ENCODE data around the gene RFX4.

Gene RFX4

DNA sequence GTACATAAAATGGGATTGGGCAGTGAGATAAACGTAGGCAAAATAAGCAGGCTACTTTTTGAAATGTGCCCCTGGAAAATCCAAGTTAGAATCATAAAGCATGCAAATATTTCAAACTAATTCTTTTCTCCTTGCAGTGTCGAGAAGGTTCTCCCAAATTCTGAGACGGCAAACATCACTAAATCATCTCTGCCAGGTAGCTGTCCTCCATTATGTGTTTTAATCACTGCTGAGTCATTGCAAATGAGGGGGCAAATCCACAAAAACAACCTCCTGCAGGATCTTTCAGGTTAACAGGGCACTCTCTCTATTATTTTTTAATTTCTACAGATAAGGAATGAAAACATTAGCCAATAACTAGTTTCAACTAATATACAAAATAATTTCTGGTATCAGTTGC lies 128.5 kb downstream of the RFX4 start:
- TF ChIP-seq, protein P1, sequence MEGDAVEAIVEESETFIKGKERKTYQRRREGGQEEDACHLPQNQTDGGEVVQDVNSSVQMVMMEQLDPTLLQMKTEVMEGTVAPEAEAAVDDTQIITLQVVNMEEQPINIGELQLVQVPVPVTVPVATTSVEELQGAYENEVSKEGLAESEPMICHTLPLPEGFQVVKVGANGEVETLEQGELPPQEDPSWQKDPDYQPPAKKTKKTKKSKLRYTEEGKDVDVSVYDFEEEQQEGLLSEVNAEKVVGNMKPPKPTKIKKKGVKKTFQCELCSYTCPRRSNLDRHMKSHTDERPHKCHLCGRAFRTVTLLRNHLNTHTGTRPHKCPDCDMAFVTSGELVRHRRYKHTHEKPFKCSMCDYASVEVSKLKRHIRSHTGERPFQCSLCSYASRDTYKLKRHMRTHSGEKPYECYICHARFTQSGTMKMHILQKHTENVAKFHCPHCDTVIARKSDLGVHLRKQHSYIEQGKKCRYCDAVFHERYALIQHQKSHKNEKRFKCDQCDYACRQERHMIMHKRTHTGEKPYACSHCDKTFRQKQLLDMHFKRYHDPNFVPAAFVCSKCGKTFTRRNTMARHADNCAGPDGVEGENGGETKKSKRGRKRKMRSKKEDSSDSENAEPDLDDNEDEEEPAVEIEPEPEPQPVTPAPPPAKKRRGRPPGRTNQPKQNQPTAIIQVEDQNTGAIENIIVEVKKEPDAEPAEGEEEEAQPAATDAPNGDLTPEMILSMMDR (IDR thresholded peaks at IDR 0.05; ENCODE audit: low read depth, low read length) = no peak
- no peak for DNase-seq (ENCODE audit: low read depth in 2 of 2)
- H3K4me3 ChIP-seq (replicated peaks in 1 of 2; ENCODE audit: low read depth in 2 of 2, low read length in 2 of 2) = no peak overlapping the region

DNA sequence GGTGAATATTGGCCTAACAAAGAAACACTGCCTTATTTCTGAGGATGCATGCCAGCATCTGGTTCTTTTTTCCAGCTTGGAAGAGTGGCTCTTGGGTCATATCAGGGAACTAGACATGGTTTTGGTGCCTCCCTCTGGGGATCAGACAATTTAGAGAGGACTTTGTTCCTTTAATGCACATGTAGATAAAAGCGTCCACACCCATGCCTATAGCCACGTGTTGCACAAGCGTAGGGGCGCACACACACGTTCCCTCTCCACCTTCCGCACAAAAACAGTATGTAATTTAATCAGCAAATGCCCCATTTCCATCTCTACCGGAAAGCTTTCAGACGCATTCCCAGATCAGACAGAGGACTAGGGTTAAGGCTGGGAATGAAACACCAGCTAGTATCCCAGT lies 130.0 kb downstream of the RFX4 start:
- TF ChIP-seq, protein P1 (IDR thresholded peaks at IDR 0.05; ENCODE audit: low read depth, low read length) = no peak
- DNase-seq (ENCODE audit: low read depth in 2 of 2) = no peak
- no peak overlapping the region for H3K4me3 ChIP-seq (replicated peaks in 1 of 2; ENCODE audit: low read depth in 2 of 2, low read length in 2 of 2)

DNA sequence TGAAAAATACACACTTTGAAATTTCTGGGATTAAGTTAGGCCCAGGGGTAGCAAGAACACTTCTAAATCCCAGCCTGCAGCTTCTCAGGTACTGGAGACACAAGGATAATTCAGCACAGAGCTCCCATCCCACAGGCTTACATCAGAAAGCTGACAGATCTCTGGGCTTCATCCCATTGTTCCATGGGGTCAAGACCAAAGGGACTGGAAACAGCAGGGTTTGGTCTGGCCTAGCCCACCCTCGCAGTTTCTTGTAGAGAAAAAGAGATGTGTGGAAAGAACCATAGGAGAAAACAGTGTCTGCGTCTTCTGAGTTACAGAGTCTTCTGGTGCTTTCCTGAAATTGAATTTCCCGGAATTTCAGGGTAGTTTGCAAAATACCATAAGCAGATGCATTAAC lies 132.1 kb downstream of the RFX4 start:
- TF ChIP-seq, protein P1 (IDR thresholded peaks at IDR 0.05; ENCODE audit: low read depth, low read length) = no peak

DNA sequence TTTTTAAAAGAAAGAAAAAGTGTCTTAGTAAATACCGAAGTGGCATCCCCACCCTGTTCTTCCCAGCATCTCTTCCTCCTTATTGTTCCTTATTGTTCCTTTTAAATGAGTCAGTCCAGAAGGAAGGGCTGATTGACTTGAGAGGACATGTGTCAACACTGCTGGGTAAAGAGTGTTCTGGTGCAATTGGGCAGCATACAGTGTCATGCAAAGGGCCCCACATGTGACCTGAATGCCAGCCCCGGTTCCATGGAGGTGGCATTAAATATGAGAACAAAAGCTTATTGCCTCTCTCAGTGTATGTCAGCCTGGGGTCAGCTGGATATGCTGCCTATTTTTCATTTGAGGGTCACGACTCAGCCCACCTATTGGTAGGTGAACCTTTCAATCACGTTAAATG lies 132.8 kb downstream of the RFX4 start:
- H3K4me3 ChIP-seq (replicated peaks in 1 of 2; ENCODE audit: low read depth in 2 of 2, low read length in 2 of 2) = no peak overlapping the region
- TF ChIP-seq, protein P1 (IDR thresholded peaks at IDR 0.05; ENCODE audit: low read depth, low read length) = no peak
- no peak for DNase-seq (ENCODE audit: low read depth in 2 of 2)

More for the DNA sequence above, 132.1 kb downstream of the RFX4 start:
- H3K4me3 ChIP-seq (replicated peaks in 1 of 2; ENCODE audit: low read depth in 2 of 2, low read length in 2 of 2) = no peak overlapping the region
- no peak for DNase-seq (ENCODE audit: low read depth in 2 of 2)

DNA sequence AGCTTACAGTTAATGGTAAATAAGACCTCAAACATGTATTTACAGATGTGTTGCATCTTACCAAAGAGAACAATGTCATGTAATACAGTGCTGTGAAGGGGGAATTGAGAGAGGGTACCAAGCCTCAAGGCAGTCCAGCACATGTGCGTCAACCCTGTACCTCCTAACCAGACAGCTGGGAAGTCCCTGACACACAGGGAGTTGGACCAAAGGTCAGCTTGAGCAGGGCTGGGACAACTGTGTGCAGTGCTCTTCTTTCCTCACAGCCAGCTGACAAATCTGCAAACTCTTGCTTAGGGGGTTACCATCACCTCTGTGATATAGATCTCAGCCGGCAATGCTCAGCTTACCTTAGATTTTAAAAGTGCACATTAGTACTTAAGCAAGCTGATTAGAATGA lies 134.9 kb downstream of the RFX4 start:
- TF ChIP-seq, protein P1 (IDR thresholded peaks at IDR 0.05; ENCODE audit: low read depth, low read length) = no peak
- H3K4me3 ChIP-seq (replicated peaks in 1 of 2; ENCODE audit: low read depth in 2 of 2, low read length in 2 of 2) = no peak overlapping the region
- no peak for DNase-seq (ENCODE audit: low read depth in 2 of 2)

DNA sequence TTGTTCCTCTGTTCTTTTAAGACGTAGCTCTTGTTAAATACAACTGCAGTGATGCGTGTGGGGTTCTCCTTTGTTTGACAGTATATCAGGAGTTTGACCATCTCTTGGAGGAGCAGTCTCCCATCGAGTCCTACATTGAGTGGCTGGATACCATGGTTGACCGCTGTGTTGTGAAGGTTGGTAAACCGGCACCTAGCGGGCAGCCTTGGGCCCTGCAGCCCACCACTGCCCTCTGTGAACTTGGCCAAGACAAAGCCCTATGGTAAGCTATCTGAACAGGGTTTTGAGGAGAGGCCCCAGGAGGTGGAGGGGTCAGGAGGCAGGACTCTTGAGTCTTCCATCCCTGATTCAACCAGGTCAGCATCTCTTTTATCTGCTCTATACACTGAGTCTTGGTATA lies 137.1 kb downstream of the RFX4 start:
- no peak for DNase-seq (ENCODE audit: low read depth in 2 of 2)
- no peak overlapping the region for H3K4me3 ChIP-seq (replicated peaks in 1 of 2; ENCODE audit: low read depth in 2 of 2, low read length in 2 of 2)
- TF ChIP-seq, protein P1 (IDR thresholded peaks at IDR 0.05; ENCODE audit: low read depth, low read length) = no peak

DNA sequence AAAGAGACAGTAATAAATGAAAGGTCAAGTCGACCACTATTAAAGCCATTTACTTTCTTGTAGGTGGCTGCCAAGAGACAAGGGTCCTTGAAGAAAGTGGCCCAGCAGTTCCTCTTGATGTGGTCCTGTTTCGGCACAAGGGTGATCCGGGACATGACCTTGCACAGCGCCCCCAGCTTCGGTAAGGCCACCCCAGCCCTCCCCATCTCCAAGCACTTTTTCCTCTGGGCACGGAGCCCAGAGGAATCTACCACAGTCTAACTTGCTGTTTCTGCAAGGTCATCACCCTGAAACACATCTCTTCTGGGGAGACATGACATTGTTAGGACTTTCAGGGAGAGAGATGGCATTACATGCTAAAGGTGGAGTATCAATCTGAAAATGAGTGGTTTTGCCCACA lies 137.9 kb downstream of the RFX4 start:
- TF ChIP-seq, protein P1 (IDR thresholded peaks at IDR 0.05; ENCODE audit: low read depth, low read length) = no peak
- DNase-seq (ENCODE audit: low read depth in 2 of 2) = no peak
- H3K4me3 ChIP-seq (replicated peaks in 1 of 2; ENCODE audit: low read depth in 2 of 2, low read length in 2 of 2) = no peak overlapping the region

Data from cardiac fibroblast (primary cell).